ENCODE data around the gene BLTP2. TPM values are rescaled to one million over a fixed set of nuclear protein-coding genes. Genes with fewer than 3 reads are reported as not detected.

Gene BLTP2
- polyA plus RNA-seq, 3 donors from 2014 or later, result 16.1 to 43.2 (median 24.3) TPM

DNA sequence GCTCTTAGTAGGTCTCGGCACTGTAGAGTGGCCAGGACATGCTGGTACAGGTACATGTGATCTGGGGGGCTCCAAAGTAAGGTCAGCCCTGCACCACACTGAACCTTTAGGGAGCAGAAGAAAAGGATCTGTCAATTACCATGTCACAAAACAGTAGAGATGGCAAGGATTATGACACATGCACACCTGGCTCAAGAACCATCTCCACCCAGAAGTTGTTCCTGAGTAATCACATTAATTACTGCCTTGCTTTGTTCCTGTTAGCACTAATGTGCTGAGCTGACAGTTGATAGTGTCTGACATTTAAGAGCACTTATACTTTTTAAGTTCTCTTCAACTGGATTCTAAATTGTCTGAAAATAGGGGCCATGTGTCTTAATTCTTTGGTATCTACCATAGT, 9.5 kb downstream of the BLTP2 start:
- H3K36me3 Mint-ChIP-seq, result peaks cover 29 to 69% (median 39%) of the 10 kb centered on the region in 3 donors
- DNase-seq, result no peak

DNA sequence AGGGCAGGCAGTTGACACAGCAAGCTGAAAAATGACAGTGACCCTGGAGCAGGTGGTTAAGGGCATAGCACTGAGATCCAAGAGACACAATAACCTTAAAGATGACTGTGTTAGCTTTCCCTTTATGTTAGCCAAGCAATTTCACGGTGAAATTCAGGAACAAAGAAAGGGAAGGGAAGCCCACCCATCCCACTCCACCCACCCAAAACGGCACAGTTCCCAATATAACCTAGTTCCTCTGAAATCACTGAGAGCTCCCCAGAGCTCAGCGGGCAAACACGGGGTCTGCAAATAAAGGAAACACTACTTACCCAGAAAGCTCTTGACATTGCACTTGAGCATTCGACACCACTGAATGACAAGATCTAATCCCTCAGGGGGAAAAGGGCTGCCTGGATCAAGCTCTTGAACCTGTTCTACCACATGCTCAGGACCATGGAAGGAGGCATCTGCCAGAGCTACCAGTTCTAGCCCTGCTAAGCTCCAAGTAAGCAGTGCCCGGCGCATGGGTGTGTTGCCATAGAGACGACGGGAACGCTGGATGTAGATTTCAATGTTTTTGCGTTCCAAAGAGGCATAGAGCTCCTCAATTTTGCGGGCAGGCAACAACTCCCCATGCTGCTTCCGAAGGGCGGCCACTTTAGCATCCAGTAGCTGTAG, 10.6 kb downstream of the BLTP2 start:
- Mint-ChIP-seq H3K27ac (no peak overlapping the region), H3K27me3 (ENCODE audit: low read depth in 3 of 3) (peaks cover 0 to 4% (median 1%) of the 10 kb centered on the region in 3 donors), H3K4me1 (peaks cover 8 to 34% of the 10 kb centered on the region in 2 donors), H3K36me3 (peaks cover 26 to 60% (median 32%) of the 10 kb centered on the region in 3 donors), H3K4me3 (no peak overlapping the region), H3K9me3 (no peaks in the 10 kb centered on the region)
- DNase-seq, result no peak

More for the DNA sequence above, 9.5 kb downstream of the BLTP2 start:
- H3K27me3 Mint-ChIP-seq (ENCODE audit: low read depth in 3 of 3), result peaks cover 0 to 4% (median 1%) of the 10 kb centered on the region in 3 donors
- H3K27ac Mint-ChIP-seq, result peak overlapping the region in 1 of 6 donors; percentile 21
- H3K4me1 Mint-ChIP-seq, result peaks cover 10 to 39% of the 10 kb centered on the region in 2 donors
- H3K9me3 Mint-ChIP-seq, result no peaks in the 10 kb centered on the region
- H3K4me3 Mint-ChIP-seq, result no peak overlapping the region

DNA sequence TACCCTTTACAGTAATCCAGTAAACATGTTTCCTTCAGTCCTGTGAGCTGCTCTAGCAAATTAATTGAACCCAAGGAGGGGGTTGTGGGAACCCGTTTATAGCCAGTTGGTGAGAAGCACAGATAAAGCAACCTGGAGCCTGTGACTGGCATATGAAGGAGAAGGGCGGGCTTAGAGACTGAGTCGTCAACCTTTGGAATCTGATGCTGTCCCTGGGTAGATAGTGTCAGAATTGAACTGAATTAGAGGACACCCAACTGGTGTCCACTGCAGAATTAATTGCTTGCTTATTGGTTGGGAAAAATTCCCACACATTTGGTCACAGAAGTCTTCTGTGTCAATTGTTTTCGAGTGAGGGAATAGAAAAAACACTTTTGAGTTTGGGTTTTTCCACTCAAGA, 18.1 kb downstream of the BLTP2 start:
- Mint-ChIP-seq H3K27me3 (ENCODE audit: low read depth in 3 of 3) (peaks cover 0 to 2% (median 0%) of the 10 kb centered on the region in 3 donors), H3K27ac (peak overlapping the region in 3 of 6 donors; percentile 15 to 61 (median 45)), H3K36me3 (peaks cover 14 to 37% (median 32%) of the 10 kb centered on the region in 3 donors), H3K9me3 (no peaks in the 10 kb centered on the region), H3K4me3 (no peak overlapping the region), H3K4me1 (peaks cover 0 to 2% of the 10 kb centered on the region in 2 donors)
- DNase-seq, result no peak

DNA sequence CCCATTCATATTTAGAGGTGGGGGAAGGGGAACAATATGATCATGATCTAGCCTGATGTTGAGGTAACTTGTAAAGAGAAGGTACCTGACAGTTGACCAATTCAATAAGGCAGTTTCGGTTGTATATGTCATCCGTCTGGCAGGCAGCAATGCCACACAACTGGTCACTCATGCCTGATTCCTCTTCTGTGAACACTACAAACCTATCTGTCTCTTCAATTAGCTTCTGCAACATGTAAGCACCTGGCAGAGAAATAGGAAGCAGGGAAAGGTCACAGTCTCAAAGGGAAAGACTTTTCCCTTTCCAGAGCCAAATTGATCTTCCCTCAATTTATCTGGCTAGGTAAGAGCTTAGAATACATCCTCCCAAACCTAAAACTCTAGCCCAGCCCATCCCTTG, 20.8 kb downstream of the BLTP2 start:
- peak overlapping the region in 1 of 6 donors; percentile 6 for H3K27ac Mint-ChIP-seq

DNA sequence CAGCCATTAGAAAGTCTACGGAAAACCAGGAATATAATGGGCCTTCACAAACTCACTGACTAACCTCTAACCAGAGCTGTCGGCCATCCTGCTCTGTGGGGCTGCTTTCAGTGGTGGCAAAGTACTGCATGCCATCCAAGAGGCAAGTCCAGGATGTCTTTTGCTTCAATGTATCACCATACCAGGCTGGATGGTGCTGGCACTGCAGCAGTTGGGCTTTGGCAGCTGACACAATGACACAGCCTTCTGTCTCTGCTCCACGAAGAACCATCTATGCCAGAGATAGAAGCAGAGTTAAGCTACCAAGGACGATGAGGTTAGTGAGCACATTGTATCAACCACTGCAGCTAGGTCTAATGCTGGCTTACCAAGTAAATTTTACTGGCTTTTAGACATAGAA, 21.3 kb downstream of the BLTP2 start:
- no peak overlapping the region for H3K4me3 Mint-ChIP-seq
- peaks cover 19 to 59% (median 54%) of the 10 kb centered on the region in 3 donors for H3K36me3 Mint-ChIP-seq
- H3K4me1 Mint-ChIP-seq, result peaks cover 0 to 2% of the 10 kb centered on the region in 2 donors
- H3K9me3 Mint-ChIP-seq, result no peaks in the 10 kb centered on the region
- no peak for DNase-seq
- no peak overlapping the region for H3K27ac Mint-ChIP-seq
- no peaks in the 10 kb centered on the region for H3K27me3 Mint-ChIP-seq (ENCODE audit: low read depth in 3 of 3)

More for the DNA sequence above, 20.8 kb downstream of the BLTP2 start:
- H3K9me3 Mint-ChIP-seq, result no peaks in the 10 kb centered on the region
- H3K4me3 Mint-ChIP-seq, result no peak overlapping the region
- H3K27me3 Mint-ChIP-seq (ENCODE audit: low read depth in 3 of 3), result no peaks in the 10 kb centered on the region
- H3K36me3 Mint-ChIP-seq, result peaks cover 19 to 56% (median 49%) of the 10 kb centered on the region in 3 donors
- no peak for DNase-seq
- peaks cover 0 to 2% of the 10 kb centered on the region in 2 donors for H3K4me1 Mint-ChIP-seq

- H3K27ac Mint-ChIP-seq, result peak overlapping the region in 1 of 6 donors; percentile 27
Measured at GRCh38 chr17:28622186-28622585, 22.8 kb downstream of the BLTP2 start.

GRCh38 chr17:28620010-28620409, 24.9 kb downstream of the BLTP2 start:
- Mint-ChIP-seq H3K27me3 (ENCODE audit: low read depth in 3 of 3) (no peaks in the 10 kb centered on the region), H3K4me1 (no peaks in the 10 kb centered on the region), H3K9me3 (no peaks in the 10 kb centered on the region), H3K36me3 (peaks cover 32 to 71% (median 62%) of the 10 kb centered on the region in 3 donors), H3K27ac (peak overlapping the region in 1 of 6 donors; percentile 14), H3K4me3 (no peak overlapping the region)
- DNase-seq, result no peak

More at GRCh38 chr17:28622186-28622585, 22.8 kb downstream of the BLTP2 start:
- H3K9me3 Mint-ChIP-seq, result no peaks in the 10 kb centered on the region
- H3K4me1 Mint-ChIP-seq, result peaks cover 0 to 2% of the 10 kb centered on the region in 2 donors
- peaks cover 18 to 61% (median 55%) of the 10 kb centered on the region in 3 donors for H3K36me3 Mint-ChIP-seq
- H3K4me3 Mint-ChIP-seq, result no peak overlapping the region
- no peak for DNase-seq
- no peaks in the 10 kb centered on the region for H3K27me3 Mint-ChIP-seq (ENCODE audit: low read depth in 3 of 3)

- Mint-ChIP-seq H3K27me3 (ENCODE audit: low read depth in 3 of 3) (no peaks in the 10 kb centered on the region), H3K9me3 (no peaks in the 10 kb centered on the region), H3K27ac (no peak overlapping the region), H3K4me1 (no peaks in the 10 kb centered on the region), H3K36me3 (peaks cover 37 to 72% (median 59%) of the 10 kb centered on the region in 3 donors), H3K4me3 (no peak overlapping the region)
- no peak for DNase-seq
Measured at GRCh38 chr17:28618464-28618863, 26.5 kb downstream of the BLTP2 start.

DNA sequence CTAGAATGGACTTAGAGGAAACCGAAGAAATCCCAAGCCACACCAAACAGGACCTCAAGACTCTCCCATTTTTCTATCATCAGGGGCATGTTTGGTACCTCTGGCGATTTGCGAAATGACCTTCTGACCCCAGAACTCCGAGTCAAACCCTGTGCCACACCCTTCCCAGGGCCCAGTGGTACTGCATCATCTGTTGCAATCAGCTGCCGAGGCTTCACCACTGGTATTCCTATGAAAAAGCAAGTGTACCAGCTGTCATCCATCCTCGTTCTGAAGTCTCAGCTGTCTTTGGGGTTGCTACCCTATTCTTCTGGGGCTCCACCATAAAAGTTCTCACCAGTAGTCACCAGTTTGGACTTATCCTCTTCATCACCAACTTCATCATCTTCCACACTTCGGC, 28.7 kb downstream of the BLTP2 start:
- Mint-ChIP-seq H3K27me3 (ENCODE audit: low read depth in 3 of 3) (peaks cover 0 to 2% (median 0%) of the 10 kb centered on the region in 3 donors), H3K4me1 (no peaks in the 10 kb centered on the region), H3K36me3 (peaks cover 28 to 56% (median 43%) of the 10 kb centered on the region in 3 donors), H3K9me3 (no peaks in the 10 kb centered on the region), H3K4me3 (no peak overlapping the region), H3K27ac (no peak overlapping the region)
- no peak for DNase-seq

- peak overlapping the region in 1 of 6 donors; percentile 7 for H3K27ac Mint-ChIP-seq
- H3K9me3 Mint-ChIP-seq, result no peaks in the 10 kb centered on the region
- DNase-seq, result no peak
- H3K4me3 Mint-ChIP-seq, result no peak overlapping the region
- peaks cover 0 to 2% (median 0%) of the 10 kb centered on the region in 3 donors for H3K27me3 Mint-ChIP-seq (ENCODE audit: low read depth in 3 of 3)
- peaks cover 22 to 53% (median 36%) of the 10 kb centered on the region in 3 donors for H3K36me3 Mint-ChIP-seq
- no peaks in the 10 kb centered on the region for H3K4me1 Mint-ChIP-seq
Measured at GRCh38 chr17:28615260-28615940, 29.6 kb downstream of the BLTP2 start.

DNA sequence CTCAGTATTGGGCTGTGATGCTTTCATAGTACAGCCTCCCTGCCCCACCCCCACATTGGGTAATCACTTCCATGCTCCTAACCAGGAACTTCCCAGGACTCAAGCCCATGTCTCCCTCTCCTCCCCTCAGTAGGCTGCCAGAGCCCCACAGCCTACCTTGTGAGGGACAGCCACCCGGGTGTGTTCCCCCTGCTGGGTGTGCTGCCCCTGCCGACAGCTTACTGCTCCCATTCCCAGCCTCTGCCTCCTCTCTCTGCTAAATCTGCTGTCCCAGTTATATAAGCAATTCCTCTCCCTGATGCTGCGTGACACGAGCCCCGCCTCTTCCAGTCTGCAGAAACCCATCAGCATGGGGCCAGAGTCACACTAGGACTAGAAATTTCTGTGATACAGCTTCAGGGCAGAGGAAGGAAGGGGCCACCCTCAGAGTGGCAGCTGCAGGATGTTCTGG, 31.0 kb downstream of the BLTP2 start, which contains the start of gene RSKR:
RSKR (minus strand) TSS at position 255 of the 451 bp plus-strand sequence; CDS start at position 231, 24 bp downstream.
- Mint-ChIP-seq H3K9me3 (no peaks in the 10 kb centered on the region), H3K27ac (peak within 1 kb of the TSS in 3 of 6 donors; percentile 32 to 71 (median 48)), H3K36me3 (peaks cover 22 to 46% (median 30%) of the 10 kb centered on the region in 3 donors), H3K27me3 (ENCODE audit: low read depth in 3 of 3) (peaks cover 0 to 2% (median 0%) of the 10 kb centered on the region in 3 donors), H3K4me1 (no peaks in the 10 kb centered on the region), H3K4me3 (no peak within 1 kb of the TSS)
- no peak for DNase-seq

DNA sequence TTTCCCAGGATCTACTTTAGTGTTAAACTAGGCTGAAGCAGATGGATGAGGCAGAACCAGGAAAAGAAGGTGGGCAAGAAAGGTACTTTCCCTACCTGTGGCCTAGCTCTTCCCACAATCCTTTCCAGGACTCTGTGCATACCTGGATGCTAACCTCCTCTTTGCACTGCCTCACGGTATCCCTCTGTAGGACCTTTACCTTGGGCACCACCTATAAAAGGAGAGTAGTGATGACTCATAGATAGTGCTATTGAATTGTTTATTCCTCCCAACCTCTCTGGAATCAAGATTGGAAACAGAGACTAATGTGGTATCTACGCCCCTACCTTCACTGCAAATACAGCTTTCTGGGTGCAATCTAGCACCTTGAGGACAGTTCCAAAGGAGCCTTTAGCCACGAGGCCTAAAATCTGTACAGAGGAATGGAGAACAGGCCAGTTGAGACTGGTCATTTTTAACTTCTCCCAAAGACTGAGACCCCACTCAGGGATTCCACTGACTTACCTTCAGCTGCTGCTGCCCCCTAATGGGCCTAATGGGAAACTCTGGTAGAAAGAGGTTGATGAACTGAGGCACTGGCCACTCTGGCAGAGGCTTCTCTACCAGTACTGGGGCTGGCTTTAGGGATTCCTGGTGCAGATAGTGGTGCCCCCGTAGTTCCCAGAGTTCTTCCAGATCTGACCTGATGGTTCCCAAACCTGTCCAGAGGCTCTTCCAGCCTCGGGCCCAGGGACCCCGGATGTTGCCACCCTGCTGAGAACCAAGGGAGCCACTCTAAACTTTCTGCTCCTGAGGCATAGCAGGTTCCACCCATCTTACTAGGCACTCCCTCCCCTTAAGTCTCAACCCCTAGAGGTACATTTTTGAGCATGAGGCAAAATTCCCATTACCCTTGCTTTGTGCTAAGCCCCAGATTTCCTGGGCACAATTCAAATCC, 31.8 kb downstream of the BLTP2 start:
- peak; percentile 30 to 36 (median 32) for DNase-seq
- H3K4me3 Mint-ChIP-seq, result no peak overlapping the region
- peaks cover 0 to 2% (median 0%) of the 10 kb centered on the region in 3 donors for H3K27me3 Mint-ChIP-seq (ENCODE audit: low read depth in 3 of 3)
- no peaks in the 10 kb centered on the region for H3K4me1 Mint-ChIP-seq
- H3K27ac Mint-ChIP-seq, result peak overlapping the region in 1 of 6 donors; percentile 32
- H3K9me3 Mint-ChIP-seq, result no peaks in the 10 kb centered on the region
- peaks cover 22 to 40% (median 24%) of the 10 kb centered on the region in 3 donors for H3K36me3 Mint-ChIP-seq

DNA sequence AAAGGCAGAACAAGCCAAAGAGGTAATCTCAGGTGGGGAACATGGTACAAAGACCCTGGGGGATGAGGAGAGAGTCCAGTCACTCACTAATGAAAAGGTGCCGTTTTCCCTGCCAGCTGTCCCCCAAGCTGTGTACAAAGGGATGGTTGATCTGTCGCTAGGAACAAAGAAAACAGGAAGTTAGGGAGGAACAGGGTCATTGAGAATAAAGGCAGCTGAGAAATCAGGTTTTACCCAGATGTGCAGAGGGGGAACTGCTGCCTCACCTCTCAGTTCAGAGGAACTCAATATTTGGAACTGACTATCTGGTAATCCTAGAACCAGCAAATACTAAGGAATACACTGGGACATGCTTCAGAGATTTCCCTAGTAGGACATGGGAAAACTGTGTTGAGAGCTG, 32.4 kb downstream of the BLTP2 start:
- peaks cover 22 to 39% (median 24%) of the 10 kb centered on the region in 3 donors for H3K36me3 Mint-ChIP-seq

More for the DNA sequence above, 32.4 kb downstream of the BLTP2 start:
- no peaks in the 10 kb centered on the region for H3K9me3 Mint-ChIP-seq
- H3K4me1 Mint-ChIP-seq, result no peaks in the 10 kb centered on the region
- no peak overlapping the region for H3K4me3 Mint-ChIP-seq
- DNase-seq, result no peak
- H3K27me3 Mint-ChIP-seq (ENCODE audit: low read depth in 3 of 3), result peaks cover 0 to 2% (median 0%) of the 10 kb centered on the region in 3 donors
- H3K27ac Mint-ChIP-seq, result peak overlapping the region in 2 of 6 donors; percentile 1 to 58

All from immature natural killer cell (primary cell).